Measurements from ENCODE around the gene UROC1. TPM values are rescaled to one million over a fixed set of nuclear protein-coding genes. Genes with fewer than 3 reads are reported as not detected.

UROC1 gene
- total and polyA plus RNA-seq, 2 donors = 0.03 TPM; not detected in 1

- WGBS = 73% methylated on average over 3 of the region's 3 CpGs
- DNase-seq (ENCODE audit: extremely low spot score) = no peak
Observed at GRCh38 chr3:126484662-126485061, 32.9 kb downstream of the UROC1 start.

DNA sequence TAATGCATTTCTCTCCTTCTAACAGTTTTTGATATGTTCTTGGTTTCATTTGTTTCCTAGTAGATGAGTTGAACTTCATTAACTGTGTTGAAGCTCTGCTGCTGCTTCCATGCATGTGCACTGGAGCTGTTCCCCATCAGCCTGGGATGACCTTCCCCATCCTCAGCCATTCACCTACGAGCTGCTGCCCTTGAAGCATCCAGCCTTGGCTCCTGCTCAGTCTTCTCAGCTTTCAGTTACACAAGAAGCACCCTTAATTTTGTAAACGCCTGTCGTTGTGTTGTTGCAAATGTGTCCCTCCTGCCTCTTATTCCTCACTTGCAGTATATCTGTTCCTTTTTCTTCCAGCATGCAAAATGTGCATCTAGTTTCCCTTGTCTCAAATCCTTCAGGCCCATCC is 33.4 kb downstream of the UROC1 start:
- 81% methylated on average over 3 of the region's 3 CpGs for WGBS
- H3K36me3 ChIP-seq (ENCODE audit: insufficient read depth) = no peaks in the 10 kb centered on the region
- no peaks in the 10 kb centered on the region for H3K4me1 ChIP-seq (ENCODE audit: insufficient read depth)
- H3K4me3 ChIP-seq (ENCODE audit: low read depth, low read length) = no peak overlapping the region
- no peak overlapping the region for H3K27ac ChIP-seq (ENCODE audit: low read depth)
- no peak for DNase-seq (ENCODE audit: extremely low spot score)

More at GRCh38 chr3:126484662-126485061, 32.9 kb downstream of the UROC1 start:
- H3K27ac ChIP-seq (ENCODE audit: low read depth) = no peak overlapping the region
- no peaks in the 10 kb centered on the region for H3K36me3 ChIP-seq (ENCODE audit: insufficient read depth)
- H3K4me3 ChIP-seq (ENCODE audit: low read depth, low read length) = no peak overlapping the region
- H3K4me1 ChIP-seq (ENCODE audit: insufficient read depth) = no peaks in the 10 kb centered on the region

DNA sequence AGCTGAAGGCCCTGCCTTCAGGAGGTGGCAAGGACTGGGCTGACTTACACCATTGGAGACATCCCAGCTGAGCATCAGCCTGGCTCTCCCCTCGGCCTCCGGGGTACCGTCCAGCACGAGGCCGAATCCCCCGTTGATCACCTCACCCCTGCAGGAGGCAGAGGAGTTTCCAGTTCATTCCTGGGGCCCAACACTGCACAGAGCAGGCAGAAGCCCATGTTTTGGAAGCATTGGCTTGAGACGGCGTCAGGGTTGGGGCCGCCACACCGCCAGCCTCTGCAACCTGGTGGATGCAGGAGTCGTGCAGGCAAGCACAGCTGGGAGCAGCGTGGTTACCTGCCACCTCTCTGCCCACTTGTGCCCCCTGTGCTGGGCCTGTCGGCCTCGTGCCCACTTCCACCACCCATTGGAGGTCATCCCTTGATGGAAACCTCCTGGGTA is 34.2 kb downstream of the UROC1 start:
- H3K4me3 ChIP-seq (ENCODE audit: low read depth, low read length) = no peak overlapping the region
- WGBS = 90% methylated on average over 14 of the region's 14 CpGs
- DNase-seq (ENCODE audit: extremely low spot score) = no peak
- H3K36me3 ChIP-seq (ENCODE audit: insufficient read depth) = no peaks in the 10 kb centered on the region
- H3K27ac ChIP-seq (ENCODE audit: low read depth) = no peak overlapping the region
- no peaks in the 10 kb centered on the region for H3K4me1 ChIP-seq (ENCODE audit: insufficient read depth)

DNA sequence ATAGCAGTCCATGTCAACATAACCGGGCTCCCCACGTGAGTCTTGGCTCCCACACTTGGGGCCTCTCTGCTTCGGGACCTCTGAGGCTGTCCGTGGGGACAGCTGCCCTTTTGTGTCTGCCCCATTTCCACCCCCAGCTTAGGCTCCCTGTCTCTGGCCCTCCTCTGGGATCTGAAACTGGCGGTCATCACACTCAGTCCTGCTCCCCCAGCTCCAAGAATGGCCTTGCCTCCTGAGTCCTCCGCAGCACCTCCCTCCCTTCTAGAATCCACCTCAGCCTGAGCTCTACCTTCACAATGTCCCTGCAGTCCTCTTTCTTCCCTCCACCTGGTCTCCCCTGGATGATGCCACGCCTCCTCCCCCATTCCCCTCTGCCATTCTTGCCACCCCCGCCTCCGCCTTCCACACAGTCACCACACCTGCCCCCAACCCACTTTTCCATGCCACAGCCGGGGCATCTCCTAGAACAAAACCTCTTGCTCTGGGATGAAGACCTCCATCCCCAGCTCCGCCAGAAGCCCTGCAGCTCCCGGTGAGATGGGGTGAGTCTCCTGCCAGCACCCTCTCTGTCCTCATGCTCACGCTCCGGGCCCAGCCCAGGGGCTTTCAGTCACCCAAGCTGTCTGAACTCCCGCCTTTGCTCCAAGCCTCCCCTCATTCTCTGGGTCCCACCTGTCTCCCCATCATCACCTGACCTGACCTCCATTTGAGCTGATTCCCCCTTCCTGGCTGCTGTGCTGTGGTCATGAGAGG is 34.9 kb downstream of the UROC1 start:
- Histone ChIP-seq H3K4me3 (ENCODE audit: low read depth, low read length) (no peak overlapping the region), H3K4me1 (ENCODE audit: insufficient read depth) (no peaks in the 10 kb centered on the region), H3K27ac (ENCODE audit: low read depth) (no peak overlapping the region), H3K36me3 (ENCODE audit: insufficient read depth) (no peaks in the 10 kb centered on the region)
- WGBS = 95% methylated on average over 15 of the region's 15 CpGs
- DNase-seq (ENCODE audit: extremely low spot score) = no peak

GRCh38 chr3:126481808-126482502 is 35.6 kb downstream of the UROC1 start:
- WGBS = 75% methylated on average over 16 of the region's 16 CpGs
- H3K4me3 ChIP-seq (ENCODE audit: low read depth, low read length) = no peak overlapping the region
- DNase-seq (ENCODE audit: extremely low spot score) = no peak
- H3K4me1 ChIP-seq (ENCODE audit: insufficient read depth) = no peaks in the 10 kb centered on the region
- H3K36me3 ChIP-seq (ENCODE audit: insufficient read depth) = no peaks in the 10 kb centered on the region
- no peak overlapping the region for H3K27ac ChIP-seq (ENCODE audit: low read depth)

GRCh38 chr3:126480861-126481260 is 36.7 kb downstream of the UROC1 start:
- H3K4me1 ChIP-seq (ENCODE audit: insufficient read depth) = no peaks in the 10 kb centered on the region
- H3K27ac ChIP-seq (ENCODE audit: low read depth) = no peak overlapping the region
- DNase-seq (ENCODE audit: extremely low spot score) = no peak
- H3K36me3 ChIP-seq (ENCODE audit: insufficient read depth) = no peaks in the 10 kb centered on the region
- no peak overlapping the region for H3K4me3 ChIP-seq (ENCODE audit: low read depth, low read length)
- 70% methylated on average over 8 of the region's 8 CpGs for WGBS

- no peak for DNase-seq (ENCODE audit: extremely low spot score)
- H3K4me3 ChIP-seq (ENCODE audit: low read depth, low read length) = no peak overlapping the region
- H3K4me1 ChIP-seq (ENCODE audit: insufficient read depth) = no peaks in the 10 kb centered on the region
- H3K27ac ChIP-seq (ENCODE audit: low read depth) = no peak overlapping the region
- no peaks in the 10 kb centered on the region for H3K36me3 ChIP-seq (ENCODE audit: insufficient read depth)
- 80% methylated on average over 5 of the region's 5 CpGs for WGBS
Observed at GRCh38 chr3:126480206-126480605, 37.4 kb downstream of the UROC1 start.

- Histone ChIP-seq H3K4me1 (ENCODE audit: insufficient read depth) (no peaks in the 10 kb centered on the region), H3K27ac (ENCODE audit: low read depth) (no peak overlapping the region), H3K4me3 (ENCODE audit: low read depth, low read length) (no peak overlapping the region), H3K36me3 (ENCODE audit: insufficient read depth) (no peaks in the 10 kb centered on the region)
- 89% methylated on average over 1 of the region's 1 CpG for WGBS
- DNase-seq (ENCODE audit: extremely low spot score) = no peak
Observed at GRCh38 chr3:126479642-126480041, 37.9 kb downstream of the UROC1 start.

GRCh38 chr3:126478581-126479310 is 38.8 kb downstream of the UROC1 start:
- no peak overlapping the region for H3K4me3 ChIP-seq (ENCODE audit: low read depth, low read length)
- DNase-seq (ENCODE audit: extremely low spot score) = no peak
- peaks cover 2% of the 10 kb centered on the region for H3K4me1 ChIP-seq (ENCODE audit: insufficient read depth)
- H3K27ac ChIP-seq (ENCODE audit: low read depth) = no peak overlapping the region
- WGBS = 95% methylated on average over 14 of the region's 14 CpGs
- no peaks in the 10 kb centered on the region for H3K36me3 ChIP-seq (ENCODE audit: insufficient read depth)

DNA sequence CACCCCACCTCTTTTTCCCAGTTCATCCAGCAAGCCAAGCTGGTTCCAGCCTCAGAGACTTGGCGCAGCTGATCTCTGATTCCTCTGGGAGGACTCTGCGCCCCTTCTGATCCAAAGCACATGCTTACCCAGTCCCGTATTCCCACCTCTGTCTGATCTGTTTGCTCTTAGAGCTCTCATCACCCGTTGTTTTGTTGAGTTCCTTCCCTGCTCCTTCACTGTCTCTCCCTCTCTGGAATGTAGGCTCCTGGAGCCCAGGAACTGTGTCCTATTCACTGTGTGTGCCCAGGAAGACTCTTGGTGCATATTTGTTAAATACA is 40.6 kb downstream of the UROC1 start:
- no peaks in the 10 kb centered on the region for H3K36me3 ChIP-seq (ENCODE audit: insufficient read depth)
- no peak overlapping the region for H3K4me3 ChIP-seq (ENCODE audit: low read depth, low read length)
- DNase-seq (ENCODE audit: extremely low spot score) = no peak
- WGBS = 52% methylated on average over 4 of the region's 4 CpGs
- H3K4me1 ChIP-seq (ENCODE audit: insufficient read depth) = peaks cover 5% of the 10 kb centered on the region
- no peak overlapping the region for H3K27ac ChIP-seq (ENCODE audit: low read depth)

GRCh38 chr3:126476166-126477060 is 41.2 kb downstream of the UROC1 start:
- H3K36me3 ChIP-seq (ENCODE audit: insufficient read depth) = no peaks in the 10 kb centered on the region
- peaks cover 5% of the 10 kb centered on the region for H3K4me1 ChIP-seq (ENCODE audit: insufficient read depth)
- no peak for DNase-seq (ENCODE audit: extremely low spot score)
- peak overlapping the region; percentile 46 for H3K4me3 ChIP-seq (ENCODE audit: low read depth, low read length)
- 11% methylated on average over 57 of the region's 66 CpGs for WGBS
- peak overlapping the region; percentile 87 for H3K27ac ChIP-seq (ENCODE audit: low read depth)

GRCh38 chr3:126475413-126476114 is 42.0 kb downstream of the UROC1 start, which contains the start of gene ZXDC:
Gene ZXDC (minus strand): TSS chr3:126475891. CDS start chr3:126475865, 26 bp downstream.
- under 1% methylated on average over 111 of the region's 112 CpGs for WGBS
- H3K36me3 ChIP-seq (ENCODE audit: insufficient read depth) = no peaks in the 10 kb centered on the region
- peak within 1 kb of the TSS; percentile 87 for H3K27ac ChIP-seq (ENCODE audit: low read depth)
- peak; percentile 76 for DNase-seq (ENCODE audit: extremely low spot score)
- H3K4me1 ChIP-seq (ENCODE audit: insufficient read depth) = peaks cover 5% of the 10 kb centered on the region
- peak within 1 kb of the TSS; percentile 82 for H3K4me3 ChIP-seq (ENCODE audit: low read depth, low read length)
